Putamen (tissue), 1 donor: ENCODE data around the gene AGAP6.
"Not testable (repeated sequence)": the region's sequence is repeated elsewhere in the genome, so short reads cannot be mapped to it uniquely, and the experiment has no call there.

Experiments
- DNase-seq: peaks from one replicate; pipeline ENCODE4 v3.0.0-alpha.2; 2016; ENCODE audit warnings: low spot score

Gene AGAP6

DNA sequence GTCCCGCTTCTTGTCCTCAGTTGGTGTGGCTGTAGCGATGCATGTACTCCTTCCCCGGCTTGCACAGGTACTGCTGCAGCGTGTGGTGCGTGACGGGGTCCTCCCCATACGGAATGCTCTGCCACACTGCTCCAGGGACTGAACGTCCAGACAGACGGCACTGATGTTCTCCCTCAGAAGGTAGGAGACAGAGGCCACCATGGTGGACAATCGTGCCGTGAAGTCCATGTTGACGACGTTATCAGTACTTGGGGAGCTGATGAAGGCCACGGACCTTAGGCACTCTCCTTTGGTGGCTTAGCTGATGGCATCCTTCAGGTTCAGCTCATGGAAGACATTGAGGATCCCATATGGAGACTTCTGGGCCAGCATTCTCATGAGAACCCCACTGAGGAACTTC, 37.4 kb downstream of the AGAP6 start:
- no peak for DNase-seq

DNA sequence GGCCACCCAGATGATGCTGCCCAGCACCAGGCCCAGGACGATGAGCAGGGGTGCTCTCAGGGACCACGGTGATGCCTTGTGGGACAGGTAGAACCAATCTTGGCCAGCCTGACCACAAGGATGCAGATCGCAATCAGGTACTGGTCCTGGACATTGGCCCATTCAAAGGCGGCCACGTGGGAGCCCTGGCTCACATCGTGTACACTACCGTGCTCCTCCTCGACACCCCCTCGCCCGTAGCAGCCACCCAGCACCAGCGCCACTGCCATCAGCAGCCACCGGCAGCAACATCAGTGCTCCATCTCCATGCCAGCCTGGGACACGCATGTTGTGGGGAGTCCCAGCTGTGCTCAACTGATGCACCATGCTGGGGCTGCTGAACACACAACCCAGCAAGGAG, 39.0 kb downstream of the AGAP6 start:
- no peak for DNase-seq

DNA sequence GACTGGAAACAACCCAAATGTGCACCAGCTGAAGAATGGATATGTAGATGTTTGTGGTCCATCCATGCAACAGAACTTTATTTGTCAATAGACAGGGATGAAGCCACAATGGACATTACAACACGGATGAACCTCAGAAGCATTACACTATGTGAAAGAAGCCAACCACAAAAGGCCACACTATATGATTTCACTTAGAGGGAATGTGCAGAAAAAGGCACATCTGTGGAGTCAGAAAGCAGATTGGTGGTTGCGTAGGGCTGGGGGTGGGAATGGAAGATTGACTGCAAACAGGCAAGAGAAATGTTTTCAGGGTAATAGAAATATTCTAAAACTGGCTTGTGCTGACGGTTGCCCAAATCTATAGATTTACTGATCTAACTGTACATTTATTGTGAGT, 45.3 kb downstream of the AGAP6 start:
- no peak for DNase-seq

DNA sequence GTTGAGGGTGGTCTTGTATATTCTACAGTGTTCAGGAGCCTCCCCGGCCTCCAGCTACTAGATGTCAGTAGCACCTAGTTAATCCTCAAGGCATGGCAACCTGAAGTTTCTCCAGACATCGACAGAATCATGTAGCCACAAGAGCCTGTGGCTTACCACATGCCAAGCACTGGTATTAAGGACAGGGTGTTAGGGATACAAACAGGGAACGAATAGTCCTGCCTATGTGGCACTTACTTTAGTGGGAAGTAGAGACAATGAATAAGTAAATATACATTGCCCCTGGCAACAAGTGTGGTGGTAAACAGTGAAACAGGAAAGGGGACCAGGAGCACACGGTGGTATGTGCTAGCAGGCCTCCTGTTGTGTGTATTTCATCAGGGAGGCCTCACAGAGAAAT, 47.1 kb downstream of the AGAP6 start:
- DNase-seq: not testable (repeated sequence)

DNA sequence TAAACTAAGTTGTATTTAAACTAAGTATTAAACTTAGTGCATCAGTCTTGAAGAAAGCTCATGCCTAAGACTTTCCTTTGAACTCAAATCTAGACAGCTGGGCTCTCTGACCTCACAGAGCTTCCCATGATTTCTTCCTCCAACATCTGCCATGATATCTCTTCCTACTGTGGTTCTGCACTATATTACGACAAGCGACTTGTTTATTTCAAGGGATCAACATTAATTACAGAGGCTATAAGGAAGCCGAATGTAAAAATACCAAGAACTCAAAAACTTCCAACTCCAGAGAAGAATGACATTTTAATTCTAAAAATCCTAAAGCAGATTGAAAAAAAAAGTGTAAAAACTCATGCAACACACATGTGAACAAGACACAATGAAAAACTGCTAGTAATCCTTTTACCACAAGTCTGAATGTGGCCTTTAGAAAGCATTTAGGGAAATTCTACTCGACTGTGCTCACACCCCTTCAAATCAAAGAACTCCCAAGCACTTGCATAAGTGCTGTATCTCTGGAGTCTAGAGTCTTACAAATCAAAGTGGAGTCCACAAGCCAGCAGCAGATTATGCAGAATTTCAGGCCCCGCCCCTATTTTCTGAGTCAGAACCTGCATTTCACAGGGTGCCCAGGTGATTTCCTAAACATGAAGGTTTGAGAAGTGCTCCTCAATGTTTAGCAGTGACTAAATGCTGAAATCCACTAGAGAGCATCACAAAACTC, 56.9 kb downstream of the AGAP6 start:
- no peak for DNase-seq

DNA sequence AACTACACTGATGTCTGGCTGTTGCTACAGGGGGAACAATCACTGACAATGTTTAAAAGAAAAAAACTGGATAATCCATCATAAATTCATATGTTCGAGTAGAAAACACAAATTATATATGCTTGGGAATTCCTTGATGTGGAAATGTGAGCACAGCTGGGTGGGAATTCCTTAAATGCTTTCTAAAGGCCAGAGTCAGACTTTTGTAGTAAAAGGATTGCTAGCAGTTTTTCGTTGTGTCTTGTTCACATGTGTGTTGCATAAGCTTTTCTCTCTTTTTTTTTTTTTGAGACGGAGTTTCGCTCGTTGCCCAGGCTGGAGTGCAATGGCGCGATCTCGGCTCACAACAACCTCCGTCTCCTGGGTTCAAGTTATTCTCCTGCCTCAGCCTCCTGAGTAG, 58.3 kb downstream of the AGAP6 start:
- DNase-seq: not testable (repeated sequence)

DNA sequence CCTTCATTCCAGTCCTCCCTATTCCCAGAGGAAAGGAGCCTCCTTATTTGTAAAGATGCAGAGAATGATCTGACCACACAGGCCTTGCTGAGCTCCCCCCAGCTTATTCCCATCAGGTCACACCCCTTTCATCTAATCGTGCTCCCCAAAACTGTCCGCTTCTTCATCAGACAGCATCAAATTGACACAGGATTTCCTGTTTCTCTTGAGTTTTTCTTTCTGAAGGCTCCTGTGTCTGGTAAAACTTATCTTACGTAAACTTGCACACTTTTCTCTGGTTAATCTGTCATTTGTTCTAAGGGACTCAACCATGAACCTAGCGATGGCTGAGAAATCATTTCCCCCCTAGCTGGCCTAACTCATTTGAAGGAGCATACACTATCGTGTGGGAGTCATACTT, 59.4 kb downstream of the AGAP6 start:
- DNase-seq: not testable (repeated sequence)

DNA sequence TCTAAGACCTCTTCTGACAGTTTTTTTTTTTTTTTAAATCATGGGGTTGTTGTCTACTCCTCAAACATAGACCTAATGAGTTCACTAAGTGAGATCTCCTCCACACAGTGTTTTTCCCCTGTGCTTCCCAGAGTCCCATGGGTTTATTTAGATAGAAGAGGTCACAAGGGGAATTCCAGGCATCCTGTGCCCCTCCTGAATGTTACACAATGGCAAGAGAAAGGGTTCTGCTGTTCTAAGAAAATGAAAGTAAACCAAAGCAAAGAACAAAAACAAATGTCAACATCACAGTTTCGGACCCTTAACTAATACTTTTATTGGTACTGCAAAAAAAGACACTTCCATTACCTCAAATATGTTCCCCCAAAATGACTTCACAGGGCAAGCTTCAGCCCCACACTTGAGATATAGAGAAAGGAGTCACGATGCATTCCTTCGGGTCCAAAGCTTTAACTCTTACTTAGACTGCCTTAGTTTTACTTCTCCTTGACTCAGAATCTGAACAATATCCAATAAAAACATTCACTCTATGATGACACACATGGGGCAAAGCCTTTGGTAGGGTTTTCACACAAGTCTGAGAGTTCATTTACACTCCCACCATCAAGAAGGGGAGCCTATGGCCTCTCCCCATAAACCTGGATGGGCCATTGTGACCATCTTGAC, 63.9 kb downstream of the AGAP6 start:
- not testable (repeated sequence) for DNase-seq

DNA sequence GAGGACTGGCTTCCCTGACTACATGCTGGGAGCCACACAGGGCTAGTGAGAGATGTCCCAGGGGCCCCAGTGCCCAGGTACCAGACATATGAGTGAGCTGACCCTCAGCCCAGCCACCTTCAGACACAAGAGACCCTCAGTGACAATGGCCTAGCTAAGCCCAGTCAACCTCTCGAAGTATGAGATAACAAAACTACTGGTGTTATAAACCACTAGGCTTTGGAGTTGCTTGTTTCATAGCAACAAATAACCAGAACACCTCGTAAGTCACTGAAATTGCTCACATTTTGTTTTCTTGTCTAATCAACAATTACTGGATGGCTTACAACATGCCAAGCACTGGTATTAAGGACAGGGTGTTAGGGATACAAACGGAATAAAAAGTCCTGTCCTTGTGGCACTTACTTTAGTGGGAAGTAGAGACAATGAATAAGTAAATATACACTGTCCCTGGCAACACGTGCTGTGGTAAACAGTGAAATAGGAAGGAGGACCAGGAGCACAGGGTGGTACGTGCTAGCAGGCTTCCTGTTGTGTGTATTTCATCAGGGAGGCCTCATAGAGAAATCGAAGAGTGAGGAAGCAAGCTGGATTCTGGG, 64.7 kb downstream of the AGAP6 start:
- not testable (repeated sequence) for DNase-seq

DNA sequence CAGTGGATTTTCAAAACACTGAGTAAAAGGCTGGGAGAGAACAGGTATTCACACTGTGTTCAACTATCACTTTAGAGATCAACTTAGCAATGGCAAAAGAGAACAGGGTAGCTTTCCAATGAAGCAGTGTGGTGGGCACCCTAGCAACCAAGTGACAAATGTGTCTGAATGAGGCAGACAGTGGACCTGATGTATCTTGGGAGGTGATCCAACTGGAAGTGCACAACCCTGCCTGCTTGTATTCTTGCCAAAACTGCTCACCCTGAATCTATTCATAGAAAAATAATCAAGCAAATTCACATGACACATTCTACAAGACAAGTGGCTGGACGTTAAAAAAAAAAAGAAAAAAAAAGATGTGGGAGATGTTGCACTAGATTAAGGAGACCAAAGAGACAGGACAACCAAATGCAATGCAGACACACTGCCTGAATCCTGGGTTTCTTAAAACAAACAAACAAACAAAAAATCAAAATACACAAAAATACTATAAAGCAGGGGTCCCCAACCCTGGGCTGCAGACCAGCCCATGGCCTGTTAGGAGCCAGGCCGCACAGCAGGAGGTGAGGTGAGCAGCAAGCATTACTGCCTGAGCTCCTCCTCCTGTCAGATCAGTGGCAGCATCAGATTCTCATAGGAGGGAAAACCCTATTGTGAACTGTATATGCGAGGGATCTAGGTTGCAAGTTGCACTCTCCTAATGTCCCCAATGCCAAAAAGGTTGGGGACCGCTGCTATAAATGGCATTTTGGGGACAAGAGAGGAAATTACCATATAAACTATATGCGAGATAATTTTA, 67.5 kb downstream of the AGAP6 start:
- DNase-seq: not testable (repeated sequence)

DNA sequence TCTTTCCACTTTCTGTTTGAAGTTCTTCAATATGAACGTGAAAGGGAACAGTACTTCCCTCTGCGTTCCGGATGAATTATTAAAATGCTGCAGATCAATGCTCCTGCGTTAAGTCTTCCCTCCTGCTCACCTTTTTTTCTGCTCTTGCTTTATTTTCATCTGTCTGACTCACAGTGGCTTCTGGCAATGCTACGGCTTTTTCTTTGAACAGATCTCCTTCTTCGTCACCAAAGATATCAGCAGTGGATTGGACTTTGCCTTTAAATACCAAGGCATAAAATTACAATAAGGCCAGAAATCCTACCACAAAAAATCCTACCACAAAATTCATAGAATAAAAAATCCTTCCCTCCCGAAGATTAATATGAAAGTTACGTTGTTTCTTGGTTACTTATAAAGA, 68.4 kb downstream of the AGAP6 start:
- not testable (repeated sequence) for DNase-seq

DNA sequence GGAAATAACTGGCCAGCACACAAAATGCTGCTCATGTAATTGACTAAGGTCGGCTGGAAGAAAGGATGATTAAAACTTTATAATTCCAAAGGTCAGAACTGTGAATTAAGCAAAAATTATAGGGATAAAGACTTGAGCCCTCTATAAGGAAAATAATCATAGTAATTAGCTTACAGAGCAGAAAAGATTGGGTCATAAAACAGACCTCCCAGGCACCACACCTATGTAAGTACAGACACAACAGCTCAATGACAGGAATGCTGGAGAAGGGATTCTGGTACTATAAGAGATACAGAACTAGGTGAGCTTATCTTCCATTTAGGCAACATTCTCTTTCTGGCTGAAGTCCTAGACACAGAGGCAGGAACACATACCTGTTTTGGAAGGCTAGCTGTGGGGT, 70.5 kb downstream of the AGAP6 start:
- DNase-seq: not testable (repeated sequence)

DNA sequence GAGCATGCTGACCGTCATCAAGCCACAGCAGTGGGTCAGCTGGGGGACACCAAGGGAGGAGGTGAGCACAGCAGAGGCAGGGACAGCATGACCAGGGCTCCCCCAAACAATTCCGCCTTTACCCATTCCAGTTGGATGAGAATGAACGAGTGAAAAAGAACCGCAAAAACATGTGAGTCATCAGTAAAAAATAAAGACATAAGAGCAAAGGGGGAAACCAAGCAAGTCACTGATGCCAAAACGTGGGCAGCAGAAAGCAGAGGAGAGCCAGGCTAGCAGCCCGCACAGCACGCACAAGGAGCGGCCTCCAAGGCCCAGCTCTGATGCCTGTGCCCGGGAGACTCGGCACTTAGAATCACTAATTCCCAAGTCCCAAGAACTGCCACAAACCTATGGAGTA, 71.7 kb downstream of the AGAP6 start:
- DNase-seq: not testable (repeated sequence)
